LNCAP (cell line): ENCODE data around the gene NOL4L.

Experiments used
- TF ChIP-seq, protein P1 (sequence below): fragments of 450-650 bp; IDR thresholded peaks from 2 replicates; pipeline ENCODE4 v1.5.1; 2017; ENCODE audit warnings: mild to moderate bottlenecking

The NOL4L gene

DNA sequence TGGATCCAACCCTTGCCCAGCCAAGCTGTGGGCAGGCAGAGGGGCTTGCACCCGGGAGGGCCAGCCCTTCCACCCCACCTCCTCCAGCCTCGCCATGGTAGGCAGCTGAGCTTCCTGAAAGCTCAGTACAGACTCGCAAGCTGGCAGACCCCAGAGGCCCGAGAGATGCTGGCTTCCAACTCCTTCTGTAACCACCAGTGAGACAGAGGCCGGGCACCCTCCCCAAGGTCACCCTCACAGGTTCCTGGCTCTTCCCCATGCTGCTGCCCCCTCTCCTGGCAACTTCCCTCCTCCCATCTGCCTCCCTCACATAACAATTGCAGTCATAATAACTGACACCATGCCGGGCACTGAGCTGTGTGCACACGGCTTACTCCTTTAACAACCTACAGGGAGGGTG lies 26.2 kb upstream of the NOL4L start:
- TF ChIP-seq, protein P1, sequence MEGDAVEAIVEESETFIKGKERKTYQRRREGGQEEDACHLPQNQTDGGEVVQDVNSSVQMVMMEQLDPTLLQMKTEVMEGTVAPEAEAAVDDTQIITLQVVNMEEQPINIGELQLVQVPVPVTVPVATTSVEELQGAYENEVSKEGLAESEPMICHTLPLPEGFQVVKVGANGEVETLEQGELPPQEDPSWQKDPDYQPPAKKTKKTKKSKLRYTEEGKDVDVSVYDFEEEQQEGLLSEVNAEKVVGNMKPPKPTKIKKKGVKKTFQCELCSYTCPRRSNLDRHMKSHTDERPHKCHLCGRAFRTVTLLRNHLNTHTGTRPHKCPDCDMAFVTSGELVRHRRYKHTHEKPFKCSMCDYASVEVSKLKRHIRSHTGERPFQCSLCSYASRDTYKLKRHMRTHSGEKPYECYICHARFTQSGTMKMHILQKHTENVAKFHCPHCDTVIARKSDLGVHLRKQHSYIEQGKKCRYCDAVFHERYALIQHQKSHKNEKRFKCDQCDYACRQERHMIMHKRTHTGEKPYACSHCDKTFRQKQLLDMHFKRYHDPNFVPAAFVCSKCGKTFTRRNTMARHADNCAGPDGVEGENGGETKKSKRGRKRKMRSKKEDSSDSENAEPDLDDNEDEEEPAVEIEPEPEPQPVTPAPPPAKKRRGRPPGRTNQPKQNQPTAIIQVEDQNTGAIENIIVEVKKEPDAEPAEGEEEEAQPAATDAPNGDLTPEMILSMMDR, result no peak

DNA sequence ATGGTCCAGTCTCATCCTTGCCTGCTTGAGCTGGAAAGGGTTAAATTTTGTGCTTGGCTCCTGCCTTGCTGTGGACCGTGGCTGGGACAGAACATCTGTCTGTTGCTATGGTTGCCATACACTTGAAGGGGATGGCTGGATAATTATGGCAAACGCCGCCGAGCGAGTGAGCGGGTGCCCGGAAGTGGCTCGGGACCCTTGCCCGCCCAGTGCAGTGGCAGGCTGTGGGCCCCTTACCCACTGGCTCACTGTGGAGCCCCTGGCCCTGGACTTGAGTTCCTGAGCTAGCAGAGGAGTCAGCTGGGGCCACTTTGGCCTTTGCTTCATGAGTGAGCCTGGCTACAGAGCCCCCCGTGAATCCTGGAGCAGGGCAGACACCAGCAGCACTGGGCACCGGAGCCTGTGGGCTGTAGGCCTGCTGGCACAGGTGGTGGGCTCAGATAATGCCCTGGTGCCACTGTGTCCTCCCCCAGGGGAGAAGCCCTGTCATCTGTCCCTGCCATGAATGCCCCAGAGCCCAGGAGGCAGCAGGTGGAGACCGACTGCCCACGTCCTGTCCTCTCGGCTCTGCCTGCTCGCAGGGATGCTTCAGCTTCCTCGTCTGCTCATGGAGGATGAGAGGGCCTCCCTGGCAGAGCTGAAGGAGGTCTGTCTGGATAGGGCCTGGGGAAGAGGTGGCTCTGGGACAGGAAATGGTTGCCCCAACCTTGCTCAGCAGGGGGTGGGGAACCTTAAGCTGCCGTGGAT lies 25.5 kb upstream of the NOL4L start:
- TF ChIP-seq, protein P1, result no peak

DNA sequence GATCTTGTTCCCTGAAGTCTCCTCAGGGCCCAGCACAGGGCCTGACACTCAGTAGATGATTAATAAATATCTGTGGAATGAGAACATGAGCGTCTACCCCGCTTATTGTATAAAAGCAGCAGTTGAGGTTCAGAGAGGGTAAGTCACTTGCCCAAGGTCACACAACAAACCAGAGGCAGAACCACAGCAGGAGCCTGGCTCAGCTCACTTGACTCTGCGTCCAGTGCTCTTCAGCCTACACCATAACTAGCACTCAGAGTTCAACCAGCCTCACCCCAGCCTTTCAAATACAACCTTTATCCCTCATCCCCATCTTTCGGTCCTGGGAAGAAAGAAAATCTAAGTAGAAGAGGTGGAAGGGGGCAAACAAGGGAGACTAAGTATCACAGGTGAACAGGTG lies 24.9 kb upstream of the NOL4L start:
- TF ChIP-seq, protein P1, result no peak

DNA sequence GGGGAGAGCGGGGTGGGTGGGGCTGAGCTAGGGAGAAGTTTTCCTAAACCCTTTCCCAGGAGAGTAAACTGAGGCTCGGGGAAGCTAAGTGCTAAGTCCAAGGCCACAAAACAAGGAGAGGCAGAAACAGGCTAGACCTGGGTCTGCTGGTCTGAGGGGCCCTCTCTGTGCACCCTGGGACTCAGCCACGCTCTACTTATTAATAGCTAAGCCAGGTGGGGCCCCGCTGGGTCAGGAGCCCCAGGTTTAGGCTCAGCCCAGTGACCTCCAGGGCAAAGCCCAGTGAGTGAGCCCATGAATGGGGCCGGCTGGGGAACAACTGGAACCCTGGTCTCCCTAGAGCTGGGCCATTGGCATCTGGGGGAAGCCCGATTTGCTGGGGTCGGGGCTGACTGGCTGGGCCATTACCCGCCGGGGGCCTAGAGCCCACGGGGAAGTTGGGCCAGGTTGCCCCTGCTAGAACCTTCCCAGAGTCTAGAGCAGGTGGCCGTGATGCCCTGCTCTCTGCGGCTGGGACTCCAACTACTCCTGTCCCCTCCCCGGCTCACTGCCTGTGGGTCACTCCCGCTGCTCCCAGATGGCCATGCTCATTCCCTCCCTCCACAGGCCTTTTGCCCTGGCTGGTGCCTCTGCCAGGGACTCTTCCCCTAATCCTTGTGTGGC lies 24.1 kb upstream of the NOL4L start:
- TF ChIP-seq, protein P1, result no peak

DNA sequence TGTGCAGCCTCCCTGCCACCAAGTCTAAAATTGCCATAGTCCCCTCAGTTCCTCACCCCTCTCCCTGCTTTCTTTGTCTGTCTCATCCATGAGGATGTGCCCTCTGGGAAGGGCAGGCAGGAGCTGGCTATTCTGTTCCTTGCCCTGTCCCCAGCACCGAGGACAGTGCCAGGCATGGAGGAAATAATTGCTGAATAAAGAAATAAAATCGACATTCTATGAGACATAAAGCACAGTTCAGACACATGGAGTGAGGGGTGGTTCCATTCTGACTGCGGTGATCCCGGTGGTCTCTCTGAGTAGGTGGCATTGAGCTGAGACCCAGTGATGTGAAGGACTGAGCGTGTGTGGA lies 23.5 kb upstream of the NOL4L start:
- TF ChIP-seq, protein P1, result no peak

DNA sequence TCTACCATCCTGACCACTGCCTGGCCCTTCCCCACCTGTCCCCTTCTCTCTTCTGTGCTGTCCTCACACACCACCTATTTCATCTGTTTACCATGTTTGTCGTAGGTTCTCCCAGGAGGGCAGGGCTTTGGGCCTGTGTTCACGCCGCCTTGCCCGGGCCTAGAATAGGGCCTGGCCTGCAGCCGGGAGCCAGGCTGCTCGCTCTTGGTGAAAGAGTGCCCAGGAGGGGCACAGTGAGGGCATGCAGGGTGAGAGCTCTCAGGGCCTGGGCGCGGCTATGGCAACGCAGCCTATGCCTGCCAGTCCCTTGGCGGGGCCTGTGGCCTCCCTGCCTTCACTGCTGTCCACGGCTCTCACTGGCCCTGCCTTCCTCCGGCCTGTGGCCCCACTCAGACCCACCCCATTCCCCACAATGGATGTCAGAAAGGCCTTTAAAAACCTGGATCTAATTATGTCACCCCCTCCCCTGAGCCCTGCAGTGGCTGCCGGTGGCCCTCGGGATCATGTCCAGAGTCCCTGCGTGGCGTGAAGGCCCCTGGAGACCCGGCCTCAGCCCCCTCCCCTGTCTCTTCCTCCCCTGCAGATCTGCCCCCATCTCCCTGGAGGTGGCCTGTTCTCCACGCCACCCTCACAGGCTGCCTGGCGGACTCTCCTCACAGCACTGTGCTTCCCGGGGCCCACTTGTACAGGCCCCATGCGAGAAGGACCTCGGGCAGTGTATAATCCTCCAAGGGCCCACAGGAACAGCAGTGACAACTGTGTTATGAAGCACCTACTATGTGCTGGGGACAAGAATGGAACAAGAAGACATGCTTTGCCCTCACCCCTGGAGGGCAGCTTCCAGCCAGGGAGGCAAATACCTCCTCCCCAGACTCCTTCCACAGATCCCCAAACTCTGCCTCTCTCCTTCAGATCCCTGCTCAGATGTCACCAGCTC lies 22.9 kb upstream of the NOL4L start:
- TF ChIP-seq, protein P1, result no peak

DNA sequence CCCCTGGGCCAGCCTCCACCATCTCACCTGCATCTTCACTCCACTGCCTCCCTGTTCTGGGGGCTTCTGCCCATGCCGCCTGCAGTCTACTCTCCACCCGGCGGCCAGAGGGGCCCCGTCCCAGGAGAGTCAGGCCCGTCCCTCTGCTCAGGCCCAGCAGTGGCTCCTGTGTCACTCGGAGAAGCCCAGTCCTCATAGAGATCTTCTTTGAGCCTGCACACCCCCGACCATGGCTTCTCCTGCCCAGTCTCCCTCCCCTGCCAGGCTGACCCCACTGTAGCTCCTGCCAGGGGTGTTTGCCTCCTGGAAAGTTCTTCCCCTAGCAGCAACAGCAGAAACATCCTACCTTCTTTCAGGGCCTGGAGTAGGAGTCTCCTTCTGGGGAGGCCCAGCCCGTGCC lies 22.2 kb upstream of the NOL4L start:
- TF ChIP-seq, protein P1, result no peak
